Thyroid gland (tissue), 4 donors: ENCODE results near the gene GOLGA6L1. TPM values are rescaled to one million over a fixed set of nuclear protein-coding genes. Genes with fewer than 3 reads are reported as not detected.
"Not testable (repeated sequence)": the region's sequence is repeated elsewhere in the genome, so short reads cannot be mapped to it uniquely, and the experiment has no call there.

Source experiments
- DNase-seq, 2 donors: peaks; one replicate each; pipeline ENCODE4 v3.0.0-alpha.2; 2019
- H3K27ac ChIP-seq, 3 donors: fragments of 200-600 bp; sonication (generic); 1 replicate in 2 of 3; 2 replicates in 1 of 3; pipeline ENCODE4 v1.5.1; 2016 to 2019; ENCODE audit warnings: mild to moderate bottlenecking in 1 of 3, moderate library complexity in 1 of 3
- H3K27me3 ChIP-seq: fragments of 200-600 bp; sonication (generic); one replicate; pipeline ENCODE4 v1.5.1; 2019
- H3K36me3 ChIP-seq, 2 donors: fragments of 200-600 bp; sonication (generic); one replicate each; pipeline ENCODE4 v1.5.1; 2016 to 2019
- H3K4me1 ChIP-seq, 2 donors: fragments of 200-600 bp; sonication (generic); one replicate each; pipeline ENCODE4 v1.5.1; 2017 to 2019
- H3K4me3 ChIP-seq, 3 donors: fragments of 200-600 bp; sonication (generic); replicated peaks in 1 of 3; 1 replicate in 2 of 3; 2 replicates in 1 of 3; pipeline ENCODE4 v1.5.1; 2016; ENCODE audit warnings: mild to moderate bottlenecking in 1 of 3
- H3K9me3 ChIP-seq: fragments of 200-600 bp; sonication (generic); one replicate; pipeline ENCODE4 v1.5.1; 2017
- POLR2A ChIP-seq, 2 donors: fragments of 450-650 bp; IDR thresholded peaks; one replicate each; pipeline ENCODE4 v1.6.1; 2017; ENCODE audit warnings: antibody characterized with exemption in 2 of 2, mild to moderate bottlenecking in 2 of 2, moderate library complexity in 1 of 2
- WGBS, 2 donors: methylation state at CpG; one replicate each; pipeline ENCODE4 v1.1.5; 2017; 5-methylcytosine and 5-hydroxymethylcytosine counted together
- intact Hi-C: fragments of 100-400 bp; cut with DNase I; formaldehyde crosslinking; loops from one replicate; pipeline ENCODE4 v1.15.1; 2023
- small RNA-seq: library from RNA; depleted of rRNA; stranded (forward); fragments of <200 nt; gene quantifications from one replicate; pipeline ENCODE3, GENCODE V24; 2016
- total RNA-seq, 4 donors: library from RNA; depleted of rRNA; stranded (reverse); fragments of >200 nt; gene quantifications; one replicate each; pipeline ENCODE4 v1.2.3, GENCODE V29; 2016
- TF ChIP-seq, protein P1 (sequence below), 6 experiments: fragments of 200-600 bp in 3 of 6; fragments of 450-650 bp in 3 of 6; sonication (generic) in 3 of 6; IDR thresholded peaks; one replicate each; pipeline ENCODE4 v1.5.1; 2016 to 2019; ENCODE audit warnings: antibody characterized with exemption in 6 of 6, mild to moderate bottlenecking in 2 of 6, inconsistent platforms in 1 of 6, moderate library complexity in 1 of 6

The GOLGA6L1 gene
- total RNA-seq, 4 donors from 2014 or later, result not detected

DNA sequence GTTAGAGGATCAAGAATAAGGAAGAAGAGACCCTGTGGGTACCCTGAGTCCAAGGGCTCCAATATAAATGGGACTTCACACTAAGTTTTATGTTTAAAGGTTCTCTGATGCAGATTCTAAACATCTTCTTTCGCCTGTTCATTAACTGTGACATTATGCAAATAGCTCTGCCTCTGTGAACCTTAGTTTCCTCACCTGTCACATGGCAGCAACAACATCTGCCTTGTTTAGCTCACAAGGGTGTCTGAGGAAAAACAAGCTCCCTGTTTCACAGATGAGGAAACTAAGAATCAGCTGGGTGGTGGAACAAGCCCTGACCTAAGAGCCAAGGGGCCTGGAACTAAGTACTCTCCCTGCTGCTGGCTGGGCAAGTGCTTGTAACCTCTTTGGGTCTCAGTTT lies 40.8 kb downstream of the GOLGA6L1 start:
- TF ChIP-seq, protein P1, sequence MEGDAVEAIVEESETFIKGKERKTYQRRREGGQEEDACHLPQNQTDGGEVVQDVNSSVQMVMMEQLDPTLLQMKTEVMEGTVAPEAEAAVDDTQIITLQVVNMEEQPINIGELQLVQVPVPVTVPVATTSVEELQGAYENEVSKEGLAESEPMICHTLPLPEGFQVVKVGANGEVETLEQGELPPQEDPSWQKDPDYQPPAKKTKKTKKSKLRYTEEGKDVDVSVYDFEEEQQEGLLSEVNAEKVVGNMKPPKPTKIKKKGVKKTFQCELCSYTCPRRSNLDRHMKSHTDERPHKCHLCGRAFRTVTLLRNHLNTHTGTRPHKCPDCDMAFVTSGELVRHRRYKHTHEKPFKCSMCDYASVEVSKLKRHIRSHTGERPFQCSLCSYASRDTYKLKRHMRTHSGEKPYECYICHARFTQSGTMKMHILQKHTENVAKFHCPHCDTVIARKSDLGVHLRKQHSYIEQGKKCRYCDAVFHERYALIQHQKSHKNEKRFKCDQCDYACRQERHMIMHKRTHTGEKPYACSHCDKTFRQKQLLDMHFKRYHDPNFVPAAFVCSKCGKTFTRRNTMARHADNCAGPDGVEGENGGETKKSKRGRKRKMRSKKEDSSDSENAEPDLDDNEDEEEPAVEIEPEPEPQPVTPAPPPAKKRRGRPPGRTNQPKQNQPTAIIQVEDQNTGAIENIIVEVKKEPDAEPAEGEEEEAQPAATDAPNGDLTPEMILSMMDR (IDR thresholded peaks at IDR 0.05), result no peak
- TF ChIP-seq POLR2A (IDR thresholded peaks at IDR 0.05), result no peak
- H3K36me3 ChIP-seq, result no peaks in the 10 kb centered on the region
- intact Hi-C loops, result no loop called here
- H3K9me3 ChIP-seq, result no peaks in the 10 kb centered on the region
- no peak overlapping the region for H3K27ac ChIP-seq
- H3K4me3 ChIP-seq, result no peak overlapping the region
- no peaks in the 10 kb centered on the region for H3K4me1 ChIP-seq
- DNase-seq, result no peak
- 65 to 77% methylated on average over 1 of the region's 1 CpG for WGBS, 2 donors
- H3K27me3 ChIP-seq, result no peaks in the 10 kb centered on the region

DNA sequence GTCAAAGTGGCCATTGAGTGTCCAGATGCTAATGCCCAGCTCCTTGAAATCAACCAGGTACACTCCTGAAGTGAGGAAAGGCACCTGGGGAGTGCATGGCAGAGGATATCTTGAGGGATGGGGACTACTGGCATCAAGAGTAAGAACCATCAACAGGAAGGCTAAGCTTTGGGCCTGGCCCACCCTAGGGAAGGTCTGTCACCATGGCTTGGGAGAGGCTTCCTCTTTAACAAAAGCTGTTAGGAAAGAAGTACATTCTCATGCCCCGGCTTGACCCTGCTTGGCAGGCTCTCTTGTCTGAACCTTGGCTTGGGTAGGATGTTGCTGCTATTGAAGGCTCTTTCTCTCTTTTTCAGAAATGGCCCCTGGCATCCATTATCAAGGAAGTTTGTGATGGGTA lies 53.5 kb downstream of the GOLGA6L1 start:
- H3K4me1 ChIP-seq, result no peaks in the 10 kb centered on the region
- intact Hi-C loops, result no loop called here
- 60 to 67% methylated on average over 1 of the region's 1 CpG for whole genome bisulfite sequencing, 2 donors
- no peak for DNase-seq
- no peak for TF ChIP-seq POLR2A (IDR thresholded peaks at IDR 0.05)
- TF ChIP-seq, protein P1 (IDR thresholded peaks at IDR 0.05), result no peak
- H3K4me3 ChIP-seq, result no peak overlapping the region
- H3K27ac ChIP-seq, result no peak overlapping the region
- no peaks in the 10 kb centered on the region for H3K36me3 ChIP-seq
- no peaks in the 10 kb centered on the region for H3K27me3 ChIP-seq
- H3K9me3 ChIP-seq, result no peaks in the 10 kb centered on the region

DNA sequence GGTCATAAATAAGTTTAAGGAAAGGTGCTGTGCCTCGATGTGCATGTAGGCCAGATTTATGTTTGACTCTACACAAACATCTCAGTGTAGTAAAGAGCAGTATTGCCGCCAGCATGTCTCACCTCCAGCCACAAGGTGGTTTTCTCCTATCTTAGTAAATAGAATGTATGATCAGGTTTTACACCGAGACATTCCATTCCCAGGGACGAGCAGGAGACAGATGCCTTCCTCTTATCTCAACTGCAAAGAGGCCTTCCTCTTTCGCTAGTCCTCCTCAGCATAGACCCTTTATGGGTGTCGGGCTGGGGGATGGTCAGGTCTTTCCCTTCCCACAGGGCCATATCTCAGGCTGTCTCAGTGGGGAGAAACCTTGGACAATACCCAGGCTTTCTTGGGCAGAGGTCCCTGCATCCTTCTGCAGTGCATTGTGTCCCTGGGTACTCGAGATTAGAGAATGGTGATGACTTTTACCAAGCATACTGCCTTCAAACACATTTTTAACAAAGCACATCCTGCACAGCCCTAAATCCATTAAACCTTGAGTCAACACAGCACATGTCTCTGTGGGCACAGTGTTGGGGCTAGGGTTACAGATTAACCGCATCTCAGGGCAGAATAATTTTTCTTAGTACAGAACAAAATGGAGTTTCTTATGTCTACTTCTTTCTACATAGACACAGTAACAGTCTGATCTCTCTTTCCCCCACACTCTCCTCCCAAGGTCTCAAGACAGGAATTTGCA lies 54.5 kb downstream of the GOLGA6L1 start:
- H3K27me3 ChIP-seq, H3K36me3 ChIP-seq, intact Hi-C loops, H3K27ac ChIP-seq, H3K4me3 ChIP-seq, H3K4me1 ChIP-seq, DNase-seq, H3K9me3 ChIP-seq: not testable (repeated sequence)
- WGBS, 2 donors, result 79% methylated on average over 8 of the region's 8 CpGs

DNA sequence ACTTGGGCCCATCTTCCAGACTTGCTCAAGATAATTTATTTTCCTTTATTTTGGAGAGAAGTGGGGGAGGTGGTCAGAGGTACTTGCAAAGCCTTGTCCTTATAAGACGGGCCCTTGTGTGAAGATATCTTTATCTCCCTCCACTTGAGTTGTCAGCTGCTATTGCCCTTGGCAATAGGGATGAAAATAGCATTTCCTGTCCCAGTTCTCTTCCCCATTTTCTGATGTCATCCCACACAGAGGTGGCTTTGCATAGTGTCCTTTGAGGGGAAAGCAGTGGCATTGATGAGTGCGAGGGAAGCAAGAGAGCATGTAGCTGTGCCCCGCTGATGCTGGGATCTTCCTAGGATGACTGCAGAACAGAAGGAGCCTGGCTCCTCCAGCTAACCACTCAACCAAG lies 55.4 kb downstream of the GOLGA6L1 start:
- WGBS, 2 donors, result 59 to 72% methylated on average over 3 of the region's 3 CpGs
- TF ChIP-seq POLR2A (IDR thresholded peaks at IDR 0.05), result no peak
- TF ChIP-seq, protein P1 (IDR thresholded peaks at IDR 0.05), result no peak

DNA sequence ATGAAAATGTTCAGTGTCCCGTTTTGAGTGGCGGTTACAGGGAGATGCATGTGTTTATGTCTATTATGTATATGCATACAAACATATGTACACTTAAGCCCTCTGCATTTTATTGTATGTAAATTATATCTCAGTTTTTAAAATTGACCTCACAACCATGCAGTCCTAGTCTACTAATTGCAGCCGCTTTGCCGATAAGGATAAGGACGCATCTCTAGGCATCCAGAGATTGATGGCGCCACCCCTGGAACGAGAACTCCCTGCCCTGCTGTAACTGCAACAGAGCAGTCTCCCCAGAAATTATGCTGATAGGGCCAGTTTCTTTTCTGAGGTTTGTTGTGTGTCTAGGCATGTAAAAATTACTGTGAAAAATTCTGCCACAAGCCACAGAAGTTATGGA lies 56.9 kb downstream of the GOLGA6L1 start:
- Histone ChIP-seq H3K4me1 (no peaks in the 10 kb centered on the region), H3K27ac (no peak overlapping the region), H3K9me3 (no peaks in the 10 kb centered on the region), H3K27me3 (no peaks in the 10 kb centered on the region), H3K36me3 (no peaks in the 10 kb centered on the region), H3K4me3 (no peak overlapping the region)
- intact Hi-C loops, result no loop called here
- TF ChIP-seq POLR2A (IDR thresholded peaks at IDR 0.05), result no peak
- TF ChIP-seq, protein P1 (IDR thresholded peaks at IDR 0.05), result no peak
- DNase-seq, result no peak
- WGBS, 2 donors, result 84 to 87% methylated on average over 7 of the region's 7 CpGs

More for the DNA sequence above, 55.4 kb downstream of the GOLGA6L1 start:
- Histone ChIP-seq H3K36me3 (no peaks in the 10 kb centered on the region), H3K4me3 (no peak overlapping the region), H3K9me3 (no peaks in the 10 kb centered on the region), H3K27ac (no peak overlapping the region), H3K27me3 (no peaks in the 10 kb centered on the region), H3K4me1 (no peaks in the 10 kb centered on the region)
- DNase-seq, result no peak
- intact Hi-C loops, result no loop called here

Small RNA genes lying within 50 kb of the gene (small RNA-seq; reads per million reads assigned to genes)
- not detected for gene RN7SL106P

Other genes with a start within 250 kb of the GOLGA6L1 start
- 100 to 1,000 TPM in 3 of 4 donors, 10 to 100 TPM in 1; 89.1 to 138 (median 131) TPM for gene CYFIP1, start 156.5 kb downstream of the GOLGA6L1 start, total RNA-seq
- 10 to 100 TPM; 21.9 to 48.4 (median 24.8) TPM for gene TUBGCP5, start 97.3 kb downstream of the GOLGA6L1 start, total RNA-seq
- gene GOLGA6L26, start 197.4 kb upstream of the GOLGA6L1 start, total RNA-seq, result not detected
- gene GOLGA8S, start 217.9 kb upstream of the GOLGA6L1 start, total RNA-seq, result 1 to 10 TPM; 1.9 to 3.1 (median 2.4) TPM